GM12891 (cell line): Measurements from ENCODE around the gene IMPA2.

Source experiments
- DNase-seq: peaks from one replicate; pipeline ENCODE4 v3.0.0; 2011; ENCODE audit warnings: low spot score; ENCODE audit not compliant: insufficient read length
- FAIRE-seq: peaks from 2 replicates; lab custom pipeline; 2011; peaks lifted over from hg19 to GRCh38; lab: Jason Lieb, UNC
- PAX5 ChIP-seq: IDR thresholded peaks from 2 replicates; pipeline ENCODE4 v1.6.1; 2011; ENCODE audit warnings: low read length, moderate library complexity, mild to moderate bottlenecking; ENCODE audit not compliant: insufficient read depth, severe bottlenecking
- POLR2A ChIP-seq: IDR thresholded peaks from 2 replicates; pipeline ENCODE4 v1.6.1; 2011; ENCODE audit warnings: low read depth, low read length, control low read depth
- POLR2AphosphoS5 ChIP-seq: IDR thresholded peaks from 2 replicates; pipeline ENCODE4 v1.6.1; 2011; ENCODE audit warnings: low read depth, low read length, control low read depth
- POU2F2 ChIP-seq: IDR thresholded peaks from 2 replicates; pipeline ENCODE4 v1.6.1; 2011; ENCODE audit warnings: low read depth, mild to moderate bottlenecking, control low read depth, low read length, moderate library complexity
- SPI1 ChIP-seq: IDR thresholded peaks from 2 replicates; pipeline ENCODE4 v1.6.1; 2011; ENCODE audit warnings: low read depth, low read length, control low read depth
- TAF1 ChIP-seq: IDR thresholded peaks from 2 replicates; pipeline ENCODE4 v1.6.1; 2011; ENCODE audit warnings: low read depth, low read length, control low read depth

The IMPA2 gene

DNA sequence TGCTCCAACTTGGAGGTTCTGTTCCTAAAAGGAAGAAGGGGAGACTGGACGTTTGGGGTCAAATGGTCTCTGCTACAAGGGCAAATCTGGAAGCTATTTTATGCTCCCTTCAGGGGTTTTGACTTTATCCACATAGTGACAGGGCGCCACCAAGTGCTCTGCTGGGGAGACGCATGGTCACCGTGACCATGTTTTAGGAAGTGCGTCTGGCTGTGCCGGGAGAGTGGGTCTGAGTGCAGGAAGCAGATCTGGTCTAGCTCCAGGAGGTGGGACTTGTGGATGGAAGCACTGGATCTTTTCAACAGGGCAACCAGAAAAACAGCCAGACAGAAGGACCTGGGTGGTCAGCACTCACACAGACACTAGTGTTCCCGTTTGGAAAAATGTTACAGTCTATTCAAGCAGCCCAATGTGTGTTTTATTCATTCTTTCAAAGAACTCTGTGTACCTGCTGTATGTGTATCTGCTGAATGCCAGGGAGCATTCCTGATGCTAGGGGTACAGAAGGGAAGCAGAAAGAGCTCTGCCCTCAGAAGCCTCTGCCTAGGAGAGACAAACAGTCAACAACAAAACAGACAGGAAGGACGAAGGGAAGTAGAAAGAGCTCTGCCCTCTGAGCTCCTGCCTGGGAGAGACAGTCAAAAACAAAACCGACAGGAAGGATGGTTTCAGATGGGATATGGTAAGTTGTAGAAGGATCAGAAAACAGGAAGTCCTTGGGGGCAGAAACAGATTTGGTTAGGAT lies 14.3 kb downstream of the IMPA2 start:
- DNase-seq: peak; percentile 71
- FAIRE-seq: peak; percentile 94
- peak; percentile 79 for TF ChIP-seq SPI1
- no peak for TF ChIP-seq POLR2A

DNA sequence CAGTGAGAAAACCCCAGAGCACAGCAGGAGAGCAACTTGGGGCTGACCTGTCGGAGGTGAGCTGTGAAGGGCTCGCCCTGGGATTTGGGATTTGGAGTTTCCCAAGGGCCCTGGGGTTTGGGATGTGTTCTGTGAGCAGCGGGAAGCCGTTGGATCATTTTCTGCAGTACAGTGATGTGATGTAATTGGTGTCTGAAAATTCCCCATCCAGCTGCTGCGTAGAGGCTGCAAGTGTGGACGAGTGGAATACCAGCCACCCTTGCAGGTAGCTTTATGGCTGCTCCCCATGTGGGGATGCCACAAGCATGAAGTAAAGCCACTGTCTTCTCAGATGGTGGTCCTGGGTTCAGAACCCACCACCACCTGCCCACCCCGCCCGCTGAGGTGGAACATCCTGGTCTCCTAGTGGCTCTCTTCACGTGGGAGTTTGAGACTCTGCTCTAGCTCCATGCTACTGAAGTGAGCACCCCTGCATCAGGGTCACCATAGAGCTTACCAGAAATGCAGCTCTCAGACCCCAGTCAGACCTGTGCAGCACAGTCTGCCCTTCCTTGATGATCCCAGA lies 15.0 kb downstream of the IMPA2 start:
- no peak for FAIRE-seq
- DNase-seq: no peak
- TF ChIP-seq SPI1 (no peak), TAF1 (no peak), PAX5 (no peak), POLR2A (no peak), POU2F2 (no peak), POLR2AphosphoS5 (no peak)

DNA sequence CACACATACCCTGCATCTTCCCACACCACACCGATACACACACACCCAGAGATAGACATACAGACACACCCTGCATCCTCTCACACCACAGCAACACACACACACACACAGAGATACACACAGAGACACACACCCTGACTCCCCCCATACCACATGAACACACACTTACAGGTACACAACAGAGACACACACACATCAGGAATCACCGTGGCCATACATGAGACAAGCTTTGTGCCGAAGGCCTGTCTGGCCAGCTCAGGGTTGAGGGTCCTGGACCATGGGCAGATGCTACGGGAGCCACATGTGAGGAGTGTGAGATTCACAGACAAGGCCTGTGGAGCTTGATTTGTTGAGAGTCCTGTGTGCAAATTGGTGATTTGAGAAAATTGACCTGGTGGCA lies 15.6 kb downstream of the IMPA2 start:
- DNase-seq (no peak), FAIRE-seq (no peak)
- TF ChIP-seq POLR2A: no peak
- TF ChIP-seq TAF1: no peak

DNA sequence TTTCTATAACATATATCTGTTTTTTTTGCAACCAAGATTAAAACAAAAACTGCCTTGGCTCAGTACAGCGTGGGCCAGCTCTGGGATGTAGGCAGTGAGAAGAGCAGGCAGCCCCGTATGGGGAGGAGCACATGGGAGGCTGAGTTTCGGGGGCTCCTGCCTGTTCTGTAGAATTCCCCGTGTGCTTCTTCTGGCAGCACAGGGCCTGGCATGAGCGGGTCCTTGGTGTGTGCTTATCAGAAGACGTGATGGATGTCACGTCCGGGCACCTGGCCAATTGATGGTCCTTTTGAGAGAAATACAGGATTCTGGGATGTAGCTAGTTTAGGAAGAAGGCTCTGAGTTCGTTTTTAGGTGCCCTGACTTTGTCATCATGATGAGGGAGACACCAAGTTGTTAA lies 16.2 kb downstream of the IMPA2 start:
- no peak for FAIRE-seq
- no peak for TF ChIP-seq POU2F2
- no peak for TF ChIP-seq SPI1
- TF ChIP-seq POLR2AphosphoS5: no peak
- no peak for DNase-seq

DNA sequence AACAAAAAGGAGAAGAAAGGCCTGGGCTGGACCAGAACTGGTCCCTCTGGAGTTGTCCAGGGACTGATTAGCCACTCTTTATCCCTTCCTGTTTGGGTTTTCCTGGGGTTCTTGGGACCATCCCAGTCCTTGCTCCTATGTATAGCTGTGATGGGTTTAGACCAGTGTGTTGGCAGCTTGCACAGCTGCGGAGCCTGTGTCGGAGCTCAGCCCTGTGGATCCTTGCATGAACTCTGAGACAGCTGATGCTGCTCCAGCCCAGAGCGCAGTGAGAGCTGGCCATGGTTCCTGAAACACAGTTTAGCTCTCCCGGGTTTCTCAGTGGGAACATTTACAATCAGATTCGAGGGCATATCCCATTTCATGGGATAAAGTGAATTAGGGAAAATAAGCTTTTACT lies 16.9 kb downstream of the IMPA2 start:
- FAIRE-seq (no peak), DNase-seq (no peak)
- no peak for TF ChIP-seq POLR2AphosphoS5
- TF ChIP-seq POLR2A: no peak
- TF ChIP-seq TAF1: no peak
- TF ChIP-seq SPI1: no peak
- no peak for TF ChIP-seq POU2F2
- TF ChIP-seq PAX5: no peak

DNA sequence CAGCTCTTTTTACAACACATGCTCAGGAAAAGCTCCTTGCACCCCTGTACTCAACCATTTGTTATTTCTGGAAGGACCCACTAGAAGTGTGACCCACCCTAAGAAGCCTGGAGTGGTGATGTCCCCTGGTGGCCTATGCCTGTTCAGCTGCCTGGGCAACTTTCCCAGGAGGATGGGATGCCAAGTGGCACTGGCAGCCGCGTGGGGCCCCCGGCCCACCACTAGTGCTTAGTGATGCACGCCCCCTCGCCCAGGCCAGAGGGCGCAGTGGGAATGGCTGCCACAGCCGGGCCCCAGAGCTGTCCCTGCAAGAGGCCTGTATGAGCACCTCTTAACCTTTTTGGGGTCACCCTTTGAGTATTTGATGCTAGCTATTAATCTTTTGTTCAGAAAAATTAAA lies 18.1 kb downstream of the IMPA2 start:
- FAIRE-seq (no peak), DNase-seq (no peak)
- TF ChIP-seq TAF1: no peak
- no peak for TF ChIP-seq PAX5
- no peak for TF ChIP-seq POLR2AphosphoS5
- TF ChIP-seq SPI1: no peak
- TF ChIP-seq POU2F2: no peak
- no peak for TF ChIP-seq POLR2A

DNA sequence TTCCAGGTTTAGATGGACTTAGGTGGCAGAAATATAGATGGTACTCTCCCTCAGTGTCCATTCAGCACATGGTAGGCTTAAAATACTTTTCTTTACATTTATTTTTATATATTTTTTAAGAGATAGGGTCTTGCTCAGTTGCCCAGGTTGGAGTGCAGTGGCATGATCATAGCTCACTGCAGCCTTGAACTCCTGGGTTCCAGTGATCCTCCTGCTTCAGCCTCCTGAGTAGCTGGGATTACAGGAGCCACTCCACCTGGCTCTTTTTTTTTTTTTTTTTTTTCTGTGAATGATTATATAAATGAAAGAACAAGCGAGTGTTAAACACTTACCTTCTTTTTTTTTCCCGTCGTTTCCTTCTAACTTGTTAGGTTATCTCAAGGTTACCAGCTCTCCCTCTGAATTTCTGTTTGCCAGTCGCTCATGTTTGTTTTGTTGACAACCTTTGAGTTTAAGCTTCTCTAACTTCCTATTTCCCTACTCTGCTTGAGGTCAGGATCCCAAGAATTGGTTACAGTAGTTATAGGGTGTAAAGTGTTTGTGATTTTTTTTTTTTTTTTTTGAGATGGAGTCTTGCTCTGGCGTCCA lies 18.9 kb downstream of the IMPA2 start:
- FAIRE-seq (no peak), DNase-seq (no peak)
- no peak for TF ChIP-seq POLR2AphosphoS5
- TF ChIP-seq SPI1: no peak
- no peak for TF ChIP-seq PAX5
- no peak for TF ChIP-seq TAF1
- TF ChIP-seq POU2F2: no peak
- TF ChIP-seq POLR2A: no peak

DNA sequence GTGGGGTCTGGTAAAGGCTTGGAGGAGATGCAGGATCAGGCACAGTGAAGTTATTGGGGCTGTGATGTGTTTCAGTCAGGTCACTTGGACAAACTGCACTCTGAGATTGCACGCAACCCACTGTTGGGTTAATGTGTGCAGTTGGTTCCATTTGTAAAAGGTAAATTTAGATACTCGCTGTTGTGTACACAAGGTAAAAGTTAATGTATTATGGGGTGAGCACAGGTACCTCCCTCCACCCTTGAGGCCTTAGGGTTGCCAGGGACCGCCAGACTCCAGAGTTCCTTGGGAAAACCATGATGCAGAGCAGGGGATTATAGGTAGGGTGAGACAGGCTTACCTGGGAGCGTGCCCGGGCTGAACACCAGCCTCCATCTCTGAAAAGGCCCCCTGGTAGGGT lies 20.1 kb downstream of the IMPA2 start:
- TF ChIP-seq TAF1 (no peak), POLR2A (no peak), SPI1 (no peak), PAX5 (no peak), POU2F2 (no peak)
- FAIRE-seq (no peak), DNase-seq (no peak)

DNA sequence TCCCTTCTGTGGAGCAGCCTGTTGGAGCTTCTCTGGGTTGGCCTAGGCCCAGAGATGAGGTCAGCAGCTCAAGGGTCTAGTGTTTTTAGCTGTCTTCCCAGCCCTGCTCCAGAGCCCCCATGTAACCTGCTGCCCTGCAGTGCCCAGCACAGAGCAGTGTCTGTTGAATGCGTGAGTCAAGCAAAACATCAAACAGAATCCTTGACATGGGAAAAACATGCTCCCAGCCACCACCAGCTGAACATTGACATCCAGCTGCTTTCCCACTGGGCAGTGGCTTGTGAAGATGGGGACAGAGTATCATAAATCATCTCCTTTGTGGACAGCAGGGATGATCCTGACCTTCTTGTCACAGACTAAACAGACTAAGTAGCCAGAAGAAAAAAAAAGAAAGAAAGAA lies 22.6 kb downstream of the IMPA2 start:
- no peak for TF ChIP-seq POLR2AphosphoS5
- TF ChIP-seq SPI1: no peak
- no peak for TF ChIP-seq POU2F2
- no peak for TF ChIP-seq TAF1

DNA sequence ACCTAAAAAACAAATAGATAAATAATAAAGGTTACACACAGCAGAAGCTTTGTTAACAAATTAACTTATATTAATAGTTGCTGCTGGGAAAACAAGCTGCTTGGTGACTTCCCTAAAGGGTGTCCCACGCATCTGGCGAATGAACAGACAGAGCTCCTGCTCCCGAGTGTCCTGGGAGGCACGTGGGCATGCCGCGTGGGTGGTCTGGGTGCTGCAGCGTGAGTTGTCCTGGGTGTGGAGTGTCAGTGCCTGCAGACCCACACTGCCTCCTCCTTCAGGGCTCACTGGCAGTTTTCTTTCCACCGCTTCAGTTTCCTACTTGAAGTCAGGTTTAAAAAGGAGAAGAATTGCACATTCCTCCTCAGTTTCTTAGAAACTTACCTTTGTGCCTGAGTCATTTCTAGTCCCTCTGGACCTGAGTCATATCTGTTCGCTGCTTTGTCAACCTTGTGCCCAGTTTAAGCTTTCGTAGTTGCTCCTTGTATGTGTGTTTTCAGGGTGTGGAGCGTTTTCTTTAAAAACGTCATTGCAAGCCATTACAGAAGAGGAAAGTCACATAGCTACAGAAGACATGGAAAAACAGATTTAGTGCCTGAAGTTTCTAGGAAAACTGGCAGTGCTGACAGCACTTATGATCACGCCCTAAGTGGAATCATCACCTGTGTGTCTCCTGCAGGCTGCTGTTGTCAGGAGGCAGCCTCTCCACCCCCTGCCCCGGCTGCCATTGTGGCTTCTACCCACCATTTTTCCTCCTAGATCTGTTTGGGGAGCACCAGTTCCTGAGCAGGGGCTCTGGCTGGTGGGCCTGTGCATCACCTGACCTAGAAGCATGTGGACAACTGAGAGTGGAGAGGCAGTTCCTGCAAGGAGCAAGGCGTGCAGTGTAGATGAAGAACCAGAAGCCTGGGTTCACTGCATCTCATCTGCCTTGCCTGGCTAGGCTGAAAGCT lies 24.5 kb downstream of the IMPA2 start:
- DNase-seq: no peak
- FAIRE-seq: no peak
- TF ChIP-seq POLR2A: no peak
- TF ChIP-seq PAX5: no peak
- no peak for TF ChIP-seq SPI1

More for the DNA sequence above, 22.6 kb downstream of the IMPA2 start:
- no peak for FAIRE-seq
- no peak for DNase-seq
